Activated CD8-positive, alpha-beta T cell treated with anti-CD3 and anti-CD28 coated beads for 36 hours (primary cell): ENCODE measurements around the gene SLC39A12. TPM values are rescaled to one million over a fixed set of nuclear protein-coding genes. Genes with fewer than 3 reads are reported as not detected.

Experiments
- ATAC-seq: fragments of 200-7000 bp; cut with Tn5 transposase; one replicate; pipeline ENCODE4 v1.10.0; 2021; ENCODE audit warnings: mild to moderate bottlenecking, moderate library complexity
- CTCF ChIA-PET: fragments of 350-600 bp; sonication (Branson Sonifier 250); formaldehyde crosslinking; loops from one replicate; lab custom pipeline; 2021; ENCODE audit warnings: antibody characterized with exemption; lab: Charles Lee
- POLR2A ChIA-PET: fragments of 350-600 bp; sonication (Branson Sonifier 250); formaldehyde crosslinking; loops from one replicate; lab custom pipeline; 2021; ENCODE audit warnings: antibody characterized with exemption; lab: Charles Lee
- DNase-seq: peaks from one replicate; pipeline ENCODE4 v3.0.0-alpha.2; 2020
- H3K27ac Mint-ChIP-seq: one replicate; pipeline ENCODE4 v1.8.0; 2021; ENCODE audit warnings: mild to moderate bottlenecking, mixed read lengths
- H3K27me3 Mint-ChIP-seq: one replicate; pipeline ENCODE4 v1.8.0; 2021; ENCODE audit warnings: mixed read lengths
- H3K36me3 Mint-ChIP-seq: one replicate; pipeline ENCODE4 v1.8.0; 2021; ENCODE audit warnings: low read depth, mixed read lengths
- H3K4me1 Mint-ChIP-seq: one replicate; pipeline ENCODE4 v1.8.0; 2021; ENCODE audit warnings: low read depth, mixed read lengths
- H3K4me3 Mint-ChIP-seq: one replicate; pipeline ENCODE4 v1.8.0; 2021; ENCODE audit warnings: mild to moderate bottlenecking, moderate library complexity, mixed read lengths
- H3K9me3 Mint-ChIP-seq: one replicate; pipeline ENCODE4 v1.8.0; 2021; ENCODE audit warnings: mixed read lengths
- intact Hi-C: fragments of 100-400 bp; cut with micrococcal nuclease; formaldehyde crosslinking; loops from one replicate; pipeline ENCODE4 v1.10.0; 2022
- total RNA-seq, 2 experiments: library from RNA; stranded (reverse); gene quantifications; one replicate each; pipeline ENCODE4 v1.2.3, GENCODE V29; 2021
- TF ChIP-seq, protein P1 (sequence below): fragments of 200-600 bp; IDR thresholded peaks from one replicate; pipeline ENCODE4 v1.8.0; 2022; ENCODE audit warnings: antibody characterized with exemption, mild to moderate bottlenecking

Gene SLC39A12
- total RNA-seq, 2 experiments from 2014 or later, result not detected

DNA sequence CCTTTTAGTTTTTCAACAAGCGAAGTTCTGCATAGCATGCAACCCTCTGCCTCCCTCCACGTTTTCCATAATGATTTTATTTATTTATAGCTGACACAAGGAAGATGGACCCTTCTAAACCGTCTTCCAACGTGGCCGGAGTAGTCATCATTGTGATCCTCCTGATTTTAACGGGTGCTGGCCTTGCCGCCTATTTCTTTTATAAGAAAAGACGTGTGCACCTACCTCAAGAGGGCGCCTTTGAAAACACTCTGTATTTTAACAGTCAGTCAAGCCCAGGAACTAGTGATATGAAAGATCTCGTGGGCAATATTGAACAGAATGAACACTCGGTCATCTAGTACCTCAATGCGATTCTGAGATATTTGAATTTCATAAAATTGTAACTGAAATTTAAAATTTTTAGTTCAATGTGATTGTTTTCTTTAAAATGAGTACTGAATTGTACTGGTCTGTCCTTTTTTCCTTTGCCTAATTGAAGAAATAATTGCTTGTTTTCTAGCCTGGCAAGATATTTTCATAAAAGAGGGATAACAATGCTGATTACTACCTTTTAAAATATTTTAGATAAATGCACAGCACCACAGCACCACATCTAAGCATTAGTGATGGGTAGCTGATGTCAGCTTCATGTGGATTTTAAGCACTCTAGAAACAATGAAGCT is 41.5 kb upstream of the SLC39A12 start:
- no peak for ATAC-seq
- DNase-seq, result peak; percentile 38
- Mint-ChIP-seq H3K27me3 (no peaks in the 10 kb centered on the region), H3K27ac (no peak overlapping the region), H3K36me3 (no peaks in the 10 kb centered on the region), H3K4me1 (no peaks in the 10 kb centered on the region), H3K9me3 (no peaks in the 10 kb centered on the region), H3K4me3 (no peak overlapping the region)
- CTCF ChIA-PET, result no interaction called here
- TF ChIP-seq, protein P1, sequence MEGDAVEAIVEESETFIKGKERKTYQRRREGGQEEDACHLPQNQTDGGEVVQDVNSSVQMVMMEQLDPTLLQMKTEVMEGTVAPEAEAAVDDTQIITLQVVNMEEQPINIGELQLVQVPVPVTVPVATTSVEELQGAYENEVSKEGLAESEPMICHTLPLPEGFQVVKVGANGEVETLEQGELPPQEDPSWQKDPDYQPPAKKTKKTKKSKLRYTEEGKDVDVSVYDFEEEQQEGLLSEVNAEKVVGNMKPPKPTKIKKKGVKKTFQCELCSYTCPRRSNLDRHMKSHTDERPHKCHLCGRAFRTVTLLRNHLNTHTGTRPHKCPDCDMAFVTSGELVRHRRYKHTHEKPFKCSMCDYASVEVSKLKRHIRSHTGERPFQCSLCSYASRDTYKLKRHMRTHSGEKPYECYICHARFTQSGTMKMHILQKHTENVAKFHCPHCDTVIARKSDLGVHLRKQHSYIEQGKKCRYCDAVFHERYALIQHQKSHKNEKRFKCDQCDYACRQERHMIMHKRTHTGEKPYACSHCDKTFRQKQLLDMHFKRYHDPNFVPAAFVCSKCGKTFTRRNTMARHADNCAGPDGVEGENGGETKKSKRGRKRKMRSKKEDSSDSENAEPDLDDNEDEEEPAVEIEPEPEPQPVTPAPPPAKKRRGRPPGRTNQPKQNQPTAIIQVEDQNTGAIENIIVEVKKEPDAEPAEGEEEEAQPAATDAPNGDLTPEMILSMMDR, result peak; percentile 31
- intact Hi-C loops, result no loop called here
- POLR2A ChIA-PET, result no interaction called here

DNA sequence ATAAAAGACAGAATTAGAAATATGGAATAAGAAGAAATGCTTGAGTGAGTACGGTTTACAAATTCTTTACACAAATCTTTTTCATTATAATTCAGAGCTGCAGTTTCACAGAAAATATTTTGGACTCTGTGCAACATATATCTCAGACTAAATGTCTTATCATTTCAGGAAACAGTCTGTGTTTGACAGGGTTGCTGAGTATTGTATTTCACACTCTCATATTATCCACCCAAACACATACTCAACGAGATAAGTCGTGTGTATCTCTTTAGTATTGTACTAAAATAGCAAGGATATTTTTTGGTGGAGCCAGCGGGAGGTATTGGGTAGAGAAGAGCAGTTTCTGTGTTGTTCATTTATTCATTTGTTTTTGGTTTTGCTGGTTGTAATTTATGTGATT is 39.0 kb upstream of the SLC39A12 start:
- no peaks in the 10 kb centered on the region for H3K4me1 Mint-ChIP-seq
- H3K27ac Mint-ChIP-seq, result no peak overlapping the region
- CTCF ChIA-PET, result no interaction called here
- no peak overlapping the region for H3K4me3 Mint-ChIP-seq
- POLR2A ChIA-PET, result no interaction called here
- ATAC-seq (no peak), DNase-seq (no peak)
- intact Hi-C loops, result no loop called here
- H3K9me3 Mint-ChIP-seq, result no peaks in the 10 kb centered on the region
- H3K27me3 Mint-ChIP-seq, result no peaks in the 10 kb centered on the region
- TF ChIP-seq, protein P1, result no peak
- H3K36me3 Mint-ChIP-seq, result no peaks in the 10 kb centered on the region

DNA sequence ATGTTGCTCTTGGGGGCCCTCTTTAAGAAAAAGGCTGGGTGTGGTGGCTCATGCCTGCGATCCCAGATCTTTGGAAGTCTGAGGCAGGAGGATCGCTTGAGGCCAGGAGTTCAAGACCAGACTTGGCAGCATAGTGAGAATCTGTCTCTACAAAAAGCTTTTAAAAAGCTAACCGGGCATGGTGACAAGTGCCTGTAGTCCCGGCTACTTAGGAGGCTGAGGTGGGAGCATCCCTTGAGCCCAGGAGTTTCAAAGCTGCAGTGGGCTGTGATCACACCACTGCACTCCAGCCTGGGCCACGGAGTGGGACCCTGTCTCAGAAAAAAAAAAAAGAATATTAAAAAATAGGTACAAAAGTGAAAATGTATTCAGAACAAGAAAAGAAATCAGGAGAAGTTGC is 38.1 kb upstream of the SLC39A12 start:
- intact Hi-C loops, result no loop called here
- H3K9me3 Mint-ChIP-seq, result no peaks in the 10 kb centered on the region
- ChIA-PET CTCF (no interaction called here), POLR2A (no interaction called here)
- no peak overlapping the region for H3K27ac Mint-ChIP-seq
- no peaks in the 10 kb centered on the region for H3K27me3 Mint-ChIP-seq
- DNase-seq (no peak), ATAC-seq (no peak)
- TF ChIP-seq, protein P1, result no peak
- no peaks in the 10 kb centered on the region for H3K36me3 Mint-ChIP-seq
- no peaks in the 10 kb centered on the region for H3K4me1 Mint-ChIP-seq
- no peak overlapping the region for H3K4me3 Mint-ChIP-seq

DNA sequence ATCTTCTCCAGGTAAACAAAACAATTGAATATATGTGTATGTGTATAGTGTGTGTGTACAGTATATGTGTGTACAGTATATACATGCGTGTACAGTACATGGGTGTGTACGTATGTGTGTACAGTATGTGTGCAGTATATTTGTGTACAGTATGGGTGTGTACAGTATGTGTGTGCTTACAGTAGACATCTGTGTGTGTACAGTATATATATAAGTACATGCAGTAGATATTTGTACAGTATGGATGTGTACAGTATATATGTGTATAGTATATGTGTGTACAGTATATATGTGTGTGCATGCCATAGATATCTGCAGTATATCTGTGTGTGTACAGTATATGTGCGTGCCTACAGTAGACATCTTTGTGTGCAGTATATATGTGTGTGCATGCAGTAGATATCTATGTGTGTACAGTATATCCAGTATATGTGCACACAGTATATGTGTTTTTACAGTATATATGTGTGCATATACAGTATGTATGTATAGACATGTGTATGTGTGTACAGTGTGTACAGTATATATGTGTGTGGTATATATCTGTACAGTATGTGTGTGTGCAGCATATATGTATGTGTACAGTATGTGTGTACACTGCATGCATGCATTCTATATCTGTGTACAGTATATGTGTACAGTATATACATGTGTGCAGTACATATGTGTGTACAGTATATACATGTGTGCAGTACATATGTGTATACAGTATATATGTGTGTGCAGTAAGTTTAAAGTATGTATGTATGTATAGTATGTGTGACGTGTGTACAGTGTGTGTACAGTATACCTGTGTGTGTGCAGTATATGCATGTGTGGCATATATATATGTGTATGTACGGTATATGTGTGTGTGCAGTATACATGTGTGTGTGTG is 37.3 kb upstream of the SLC39A12 start:
- intact Hi-C loops, result no loop called here
- ChIA-PET CTCF (no interaction called here), POLR2A (no interaction called here)
- TF ChIP-seq, protein P1, result no peak
- no peaks in the 10 kb centered on the region for H3K4me1 Mint-ChIP-seq
- no peak overlapping the region for H3K4me3 Mint-ChIP-seq
- no peaks in the 10 kb centered on the region for H3K36me3 Mint-ChIP-seq
- no peaks in the 10 kb centered on the region for H3K9me3 Mint-ChIP-seq
- no peak for ATAC-seq
- H3K27me3 Mint-ChIP-seq, result no peaks in the 10 kb centered on the region
- H3K27ac Mint-ChIP-seq, result no peak overlapping the region
- no peak for DNase-seq

DNA sequence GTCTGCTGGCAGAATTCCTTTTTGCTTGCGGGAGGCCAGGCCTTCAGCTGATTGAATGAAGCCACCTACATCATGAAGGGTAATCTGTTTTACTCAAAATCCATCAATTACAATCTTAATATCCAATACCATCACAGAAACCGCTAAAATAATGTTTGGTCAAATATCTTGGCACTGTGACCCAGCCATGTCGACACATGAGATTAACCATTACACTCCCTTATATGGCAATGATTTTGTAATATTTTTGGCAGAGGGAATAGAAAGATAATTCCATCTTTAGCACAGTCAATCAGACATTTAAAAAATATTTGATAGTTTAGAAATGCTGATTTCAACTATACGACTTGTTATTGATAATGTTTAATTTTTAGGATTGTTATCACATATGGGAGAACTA is 36.5 kb upstream of the SLC39A12 start:
- Mint-ChIP-seq H3K27me3 (no peaks in the 10 kb centered on the region), H3K4me1 (no peaks in the 10 kb centered on the region), H3K27ac (no peak overlapping the region), H3K4me3 (no peak overlapping the region), H3K9me3 (no peaks in the 10 kb centered on the region), H3K36me3 (no peaks in the 10 kb centered on the region)
- CTCF ChIA-PET, result no interaction called here
- ATAC-seq (no peak), DNase-seq (no peak)
- intact Hi-C loops, result no loop called here
- POLR2A ChIA-PET, result no interaction called here
- TF ChIP-seq, protein P1, result no peak
